ENCODE results near the gene RAI1.

The RAI1 gene

DNA sequence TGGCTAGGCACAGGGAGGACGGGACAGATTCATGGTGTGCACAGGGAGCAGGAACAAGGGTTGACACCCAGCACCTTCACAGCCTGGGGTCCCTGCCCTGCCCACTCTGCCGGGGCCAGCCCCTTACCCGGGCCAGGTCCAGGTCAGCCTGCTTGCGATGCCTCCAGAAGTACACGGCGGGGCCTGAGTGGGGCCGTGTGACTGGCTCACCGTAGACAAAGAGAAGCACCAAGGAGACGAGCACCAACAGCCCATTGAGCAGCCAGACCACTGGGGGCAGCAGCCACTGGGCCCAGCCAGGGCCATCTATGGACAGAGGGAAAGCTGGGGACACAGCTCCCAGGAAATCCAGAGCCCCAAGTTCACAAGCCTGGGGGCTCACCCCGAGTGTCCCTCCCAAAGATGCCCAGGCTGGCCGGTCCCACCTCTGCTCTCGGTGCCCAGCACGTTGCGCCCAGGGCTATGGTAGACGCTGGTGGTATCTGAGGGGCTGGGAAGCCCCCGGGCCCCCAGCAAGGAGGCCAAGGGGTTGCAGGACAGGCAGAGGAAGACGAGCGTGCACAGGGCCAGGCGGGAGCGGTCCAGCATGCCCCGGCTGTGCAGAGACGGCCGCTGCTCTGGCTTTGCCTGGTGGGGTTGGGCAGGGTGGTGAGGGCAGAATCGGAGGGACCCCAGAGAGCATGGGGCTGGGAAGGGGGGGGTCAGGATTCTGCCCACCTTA is 135.7 kb downstream of the RAI1 start:
- TF ChIP-seq, protein P1, sequence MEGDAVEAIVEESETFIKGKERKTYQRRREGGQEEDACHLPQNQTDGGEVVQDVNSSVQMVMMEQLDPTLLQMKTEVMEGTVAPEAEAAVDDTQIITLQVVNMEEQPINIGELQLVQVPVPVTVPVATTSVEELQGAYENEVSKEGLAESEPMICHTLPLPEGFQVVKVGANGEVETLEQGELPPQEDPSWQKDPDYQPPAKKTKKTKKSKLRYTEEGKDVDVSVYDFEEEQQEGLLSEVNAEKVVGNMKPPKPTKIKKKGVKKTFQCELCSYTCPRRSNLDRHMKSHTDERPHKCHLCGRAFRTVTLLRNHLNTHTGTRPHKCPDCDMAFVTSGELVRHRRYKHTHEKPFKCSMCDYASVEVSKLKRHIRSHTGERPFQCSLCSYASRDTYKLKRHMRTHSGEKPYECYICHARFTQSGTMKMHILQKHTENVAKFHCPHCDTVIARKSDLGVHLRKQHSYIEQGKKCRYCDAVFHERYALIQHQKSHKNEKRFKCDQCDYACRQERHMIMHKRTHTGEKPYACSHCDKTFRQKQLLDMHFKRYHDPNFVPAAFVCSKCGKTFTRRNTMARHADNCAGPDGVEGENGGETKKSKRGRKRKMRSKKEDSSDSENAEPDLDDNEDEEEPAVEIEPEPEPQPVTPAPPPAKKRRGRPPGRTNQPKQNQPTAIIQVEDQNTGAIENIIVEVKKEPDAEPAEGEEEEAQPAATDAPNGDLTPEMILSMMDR (conservative IDR thresholded peaks at IDR 0.05; ENCODE audit: low read depth, low read length) = peak; percentile 25
- no peak overlapping the region for H3K4me3 ChIP-seq (ENCODE audit: low read length)
- no peak for DNase-seq (ENCODE audit: low read depth)

- DNase-seq (ENCODE audit: low read depth) = no peak
- H3K4me3 ChIP-seq (ENCODE audit: low read length) = no peak overlapping the region
- TF ChIP-seq, protein P1 (conservative IDR thresholded peaks at IDR 0.05; ENCODE audit: low read depth, low read length) = no peak
These were observed 136.3 kb downstream of the RAI1 start for GRCh38 chr17:17817552-17817947.

- no peak overlapping the region for H3K4me3 ChIP-seq (ENCODE audit: low read length)
- DNase-seq (ENCODE audit: low read depth) = no peak
- TF ChIP-seq, protein P1 (conservative IDR thresholded peaks at IDR 0.05; ENCODE audit: low read depth, low read length) = no peak
These were observed 136.8 kb downstream of the RAI1 start for GRCh38 chr17:17818088-17818526.

DNA sequence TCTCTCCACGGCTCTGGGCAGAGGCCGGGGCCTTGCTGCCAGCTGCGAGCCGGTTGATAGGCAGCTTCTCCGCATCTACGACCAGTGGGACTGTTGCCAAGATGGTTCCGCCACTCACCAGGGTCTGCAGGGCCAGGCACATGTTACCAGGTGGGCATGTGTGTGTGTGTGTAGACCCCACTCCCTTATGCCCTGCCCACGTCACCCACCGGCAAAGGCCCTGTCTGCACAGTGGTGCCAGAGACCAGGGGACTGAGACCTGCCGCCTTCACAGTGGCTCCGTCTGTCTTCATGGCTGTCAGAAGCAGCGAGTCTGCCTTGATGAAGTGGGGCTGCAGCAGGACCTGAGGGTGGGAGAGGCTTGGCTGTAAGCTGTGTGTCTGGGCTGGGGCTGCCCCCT is 137.9 kb downstream of the RAI1 start:
- TF ChIP-seq, protein P1 (conservative IDR thresholded peaks at IDR 0.05; ENCODE audit: low read depth, low read length) = no peak
- H3K4me3 ChIP-seq (ENCODE audit: low read length) = no peak overlapping the region
- no peak for DNase-seq (ENCODE audit: low read depth)

DNA sequence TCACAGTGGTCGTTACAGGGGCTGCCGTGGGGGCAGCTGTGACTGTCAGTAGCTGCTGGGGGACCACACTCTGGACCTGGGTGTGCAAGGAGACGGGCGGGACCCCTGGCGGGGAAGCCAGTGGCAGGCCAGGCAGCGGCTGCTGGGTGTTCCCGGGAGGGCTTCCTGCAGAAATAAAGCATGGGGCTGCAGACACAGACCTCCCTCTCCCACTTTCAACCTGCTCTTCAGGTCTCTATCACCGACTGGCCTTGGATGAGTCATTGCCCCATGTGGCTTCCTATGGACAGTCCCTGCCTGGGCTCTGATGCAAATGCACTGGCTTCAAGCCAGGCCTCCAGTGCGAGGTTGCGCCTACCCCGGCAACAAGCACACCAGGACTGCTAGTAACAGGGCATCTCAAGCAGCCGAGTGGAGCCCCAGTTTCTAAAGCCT is 138.3 kb downstream of the RAI1 start:
- peak; percentile 86 for DNase-seq (ENCODE audit: low read depth)
- H3K4me3 ChIP-seq (ENCODE audit: low read length) = no peak overlapping the region
- TF ChIP-seq, protein P1 (conservative IDR thresholded peaks at IDR 0.05; ENCODE audit: low read depth, low read length) = no peak

DNA sequence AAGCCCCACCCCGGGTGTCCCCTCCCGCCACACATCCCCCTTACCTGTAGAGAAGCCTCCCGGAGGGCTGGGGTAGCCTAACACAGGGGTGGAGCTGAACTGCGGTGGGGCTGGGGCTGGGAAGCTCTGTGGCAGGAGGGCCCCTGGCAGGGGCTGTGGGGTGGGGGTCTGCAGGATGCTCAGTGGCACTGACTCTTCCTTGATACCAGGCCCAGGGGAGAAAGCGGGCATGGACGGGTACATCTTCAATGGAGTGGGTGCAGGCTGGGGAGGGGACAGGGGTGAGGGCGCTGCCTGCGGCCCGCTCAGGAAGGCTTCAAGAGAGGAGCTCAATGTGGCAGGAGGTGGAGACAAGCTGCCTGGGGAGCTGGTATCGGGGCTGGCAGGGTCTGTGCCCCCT is 138.8 kb downstream of the RAI1 start:
- DNase-seq (ENCODE audit: low read depth) = no peak
- H3K4me3 ChIP-seq (ENCODE audit: low read length) = no peak overlapping the region

More for the DNA sequence above, 138.8 kb downstream of the RAI1 start:
- TF ChIP-seq, protein P1 (conservative IDR thresholded peaks at IDR 0.05; ENCODE audit: low read depth, low read length) = no peak
